A673 (cell line): Measurements from ENCODE around the gene TBX19. TPM values are rescaled to one million over a fixed set of nuclear protein-coding genes. Genes with fewer than 3 reads are reported as not detected.

ENCODE experiments used
- BruUV-seq: library from RNA; stranded (reverse); fragments of 400-500 nt; replicated peaks from 2 replicates; lab custom pipeline; 2021; lab: Mats Ljungman, UMichigan
- CTCF ChIA-PET: fragments of 300-600 bp; sonication (Branson Sonifier 250); formaldehyde crosslinking; loops from one replicate; lab custom pipeline; 2022; ENCODE audit warnings: antibody characterized with exemption; lab: Charles Lee
- POLR2A ChIA-PET: fragments of 300-600 bp; sonication (Branson Sonifier 250); formaldehyde crosslinking; loops from one replicate; lab custom pipeline; 2022; ENCODE audit warnings: antibody characterized with exemption; ENCODE audit not compliant: low non-redundant PET; lab: Charles Lee
- DNase-seq: peaks from one replicate; pipeline ENCODE4 v3.0.0-alpha.2; 2015; ENCODE audit warnings: low spot score
- H3K27ac ChIP-seq: fragments of 200-600 bp; sonication (generic); 2 replicates; pipeline ENCODE4 v1.5.1; 2016; ENCODE audit warnings: mixed run types, low read depth, mild to moderate bottlenecking, mixed read lengths, antibody characterized with exemption, low read length; ENCODE audit not compliant: poor library complexity, severe bottlenecking
- H3K27me3 ChIP-seq: fragments of 200-600 bp; sonication (generic); replicated peaks from 2 replicates; pipeline ENCODE4 v1.6.1; 2017; ENCODE audit warnings: mixed run types, low read depth, mild to moderate bottlenecking, mixed read lengths, antibody characterized with exemption, low read length; ENCODE audit not compliant: insufficient read depth, poor library complexity
- H3K36me3 ChIP-seq: fragments of 200-600 bp; sonication (generic); 2 replicates; pipeline ENCODE4 v1.6.1; 2016; ENCODE audit warnings: mixed run types, mild to moderate bottlenecking, mixed read lengths, antibody characterized with exemption, low read length; ENCODE audit not compliant: insufficient read depth, poor library complexity, severe bottlenecking
- H3K4me1 ChIP-seq: fragments of 200-600 bp; sonication (generic); 2 replicates; pipeline ENCODE4 v1.6.1; 2017; ENCODE audit warnings: mixed run types, mild to moderate bottlenecking, mixed read lengths, antibody characterized with exemption, low read length; ENCODE audit not compliant: insufficient read depth, poor library complexity, severe bottlenecking
- H3K4me3 ChIP-seq: fragments of 200-600 bp; sonication (generic); 2 replicates; pipeline ENCODE4 v1.5.1; 2016; ENCODE audit warnings: low read depth, mixed run types, mild to moderate bottlenecking, mixed read lengths, low read length; ENCODE audit not compliant: poor library complexity, severe bottlenecking
- H3K9me3 ChIP-seq: fragments of 200-600 bp; sonication (generic); 2 replicates; pipeline ENCODE4 v1.6.1; 2016; ENCODE audit warnings: mixed run types, low read depth, mild to moderate bottlenecking, mixed read lengths, antibody characterized with exemption, low read length; ENCODE audit not compliant: poor library complexity, severe bottlenecking
- EZH2 ChIP-seq: fragments of 200-600 bp; sonication (generic); IDR thresholded peaks from 2 replicates; pipeline ENCODE4 v1.6.1; 2017; ENCODE audit warnings: borderline replicate concordance, low read depth, mild to moderate bottlenecking, mixed read lengths, antibody characterized with exemption, low read length; ENCODE audit not compliant: poor library complexity, severe bottlenecking
- intact Hi-C: fragments of 100-400 bp; cut with micrococcal nuclease; formaldehyde crosslinking; loops from one replicate; pipeline ENCODE4 v1.10.0; 2022; ENCODE audit not compliant: unreplicated experiment
- total RNA-seq: library from RNA; stranded (reverse); gene quantifications from 2 replicates; pipeline ENCODE4 v1.2.3, GENCODE V29; 2021
- TF ChIP-seq, protein P1 (sequence below): fragments of 300-800, 200-600 bp; sonication (generic); conservative IDR thresholded peaks from 2 replicates; pipeline ENCODE4 v1.5.1; 2017; ENCODE audit warnings: low read depth, mild to moderate bottlenecking, antibody characterized with exemption, low read length, moderate library complexity, mixed read lengths

The TBX19 gene
- total RNA-seq, 1 experiment from 2014 or later = 2.5 TPM

- TF ChIP-seq EZH2 = no peak
- TF ChIP-seq, protein P1, sequence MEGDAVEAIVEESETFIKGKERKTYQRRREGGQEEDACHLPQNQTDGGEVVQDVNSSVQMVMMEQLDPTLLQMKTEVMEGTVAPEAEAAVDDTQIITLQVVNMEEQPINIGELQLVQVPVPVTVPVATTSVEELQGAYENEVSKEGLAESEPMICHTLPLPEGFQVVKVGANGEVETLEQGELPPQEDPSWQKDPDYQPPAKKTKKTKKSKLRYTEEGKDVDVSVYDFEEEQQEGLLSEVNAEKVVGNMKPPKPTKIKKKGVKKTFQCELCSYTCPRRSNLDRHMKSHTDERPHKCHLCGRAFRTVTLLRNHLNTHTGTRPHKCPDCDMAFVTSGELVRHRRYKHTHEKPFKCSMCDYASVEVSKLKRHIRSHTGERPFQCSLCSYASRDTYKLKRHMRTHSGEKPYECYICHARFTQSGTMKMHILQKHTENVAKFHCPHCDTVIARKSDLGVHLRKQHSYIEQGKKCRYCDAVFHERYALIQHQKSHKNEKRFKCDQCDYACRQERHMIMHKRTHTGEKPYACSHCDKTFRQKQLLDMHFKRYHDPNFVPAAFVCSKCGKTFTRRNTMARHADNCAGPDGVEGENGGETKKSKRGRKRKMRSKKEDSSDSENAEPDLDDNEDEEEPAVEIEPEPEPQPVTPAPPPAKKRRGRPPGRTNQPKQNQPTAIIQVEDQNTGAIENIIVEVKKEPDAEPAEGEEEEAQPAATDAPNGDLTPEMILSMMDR = no peak
- POLR2A ChIA-PET = no interaction called here
- CTCF ChIA-PET = no interaction called here
- Histone ChIP-seq H3K36me3 (no peaks in the 10 kb centered on the region), H3K27me3 (no peaks in the 10 kb centered on the region), H3K27ac (no peak overlapping the region), H3K9me3 (no peaks in the 10 kb centered on the region), H3K4me3 (no peak overlapping the region), H3K4me1 (peaks cover 3% of the 10 kb centered on the region)
- intact Hi-C loops = no loop called here
- DNase-seq = no peak
- no TSS peak for BruUV-seq
Measured at GRCh38 chr1:168324745-168325425, 44.2 kb downstream of the TBX19 start.

- ChIA-PET CTCF (interaction anchor here (0.7 kb wide), 1 partner anchor 1670 kb away, joined by 3 read pairs; no protein-coding TSS in a partner anchor), POLR2A (no interaction called here)
- no peak for DNase-seq
- no peaks in the 10 kb centered on the region for H3K27me3 ChIP-seq
- no peaks in the 10 kb centered on the region for H3K36me3 ChIP-seq
- no peak overlapping the region for H3K4me3 ChIP-seq
- H3K4me1 ChIP-seq = no peaks in the 10 kb centered on the region
- no TSS peak for BruUV-seq
- no peak overlapping the region for H3K27ac ChIP-seq
- TF ChIP-seq, protein P1 = no peak
- no peak for TF ChIP-seq EZH2
- intact Hi-C loops = no loop called here
- H3K9me3 ChIP-seq = no peaks in the 10 kb centered on the region
Measured at GRCh38 chr1:168328731-168329364, 48.2 kb downstream of the TBX19 start.

DNA sequence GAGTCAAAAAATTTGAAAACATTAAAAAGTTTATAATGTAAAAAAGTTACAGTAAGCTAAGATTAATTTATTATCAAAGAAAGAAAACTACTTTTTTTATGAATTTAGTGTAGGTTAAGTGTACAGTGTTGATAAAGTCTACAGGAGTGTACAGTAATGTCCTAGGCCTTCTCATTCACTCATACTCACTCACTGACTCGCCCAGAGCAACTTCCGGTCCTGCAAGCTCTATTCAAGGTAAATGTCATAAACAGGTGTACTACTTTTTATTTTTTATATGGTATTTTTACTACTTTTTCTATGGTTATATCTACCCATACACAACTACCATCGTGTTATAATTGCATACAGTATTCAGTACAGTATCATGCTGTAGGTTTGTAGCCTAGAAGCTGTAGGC is 49.6 kb downstream of the TBX19 start:
- DNase-seq = no peak
- no peaks in the 10 kb centered on the region for H3K36me3 ChIP-seq
- ChIA-PET POLR2A (no interaction called here), CTCF (no interaction called here)
- H3K4me1 ChIP-seq = no peaks in the 10 kb centered on the region
- no peak overlapping the region for H3K27ac ChIP-seq
- TF ChIP-seq EZH2 = no peak
- TF ChIP-seq, protein P1 = no peak
- no peaks in the 10 kb centered on the region for H3K27me3 ChIP-seq
- BruUV-seq = no TSS peak
- intact Hi-C loops = no loop called here
- no peak overlapping the region for H3K4me3 ChIP-seq
- no peaks in the 10 kb centered on the region for H3K9me3 ChIP-seq
